Bronchial epithelial cell (primary cell): ENCODE results near the gene AGRP. TPM values are rescaled to one million over a fixed set of nuclear protein-coding genes. Genes with fewer than 3 reads are reported as not detected.

Experiments
- DNase-seq: peaks from one replicate; pipeline ENCODE4 v3.0.0-alpha.2; 2010; ENCODE audit warnings: low read depth
- FAIRE-seq: peaks from 2 replicates; lab custom pipeline; 2011; peaks lifted over from hg19 to GRCh38; lab: Jason Lieb, UNC
- H3K27me3 ChIP-seq: 2 replicates; pipeline ENCODE4 v1.5.1; 2011; ENCODE audit warnings: low read length; ENCODE audit not compliant: control insufficient read depth, insufficient read depth
- H3K36me3 ChIP-seq: 2 replicates; pipeline ENCODE4 v1.5.1; 2011; ENCODE audit warnings: low read length; ENCODE audit not compliant: control insufficient read depth, insufficient read depth
- H3K4me3 ChIP-seq: 2 replicates; pipeline ENCODE4 v1.5.1; 2011; ENCODE audit warnings: mild to moderate bottlenecking, low read depth, low read length, control low read depth
- CTCF ChIP-seq: IDR thresholded peaks from 2 replicates; pipeline ENCODE4 v1.5.1; 2011; ENCODE audit warnings: mild to moderate bottlenecking, moderate library complexity, low read length, control low read depth, inconsistent platforms; ENCODE audit not compliant: insufficient read depth, severe bottlenecking
- total RNA-seq: library from RNA; depleted of rRNA; stranded (reverse); fragments of >200 nt; gene quantifications from 2 replicates; pipeline ENCODE4 v1.2.1, GENCODE V29; 2014

The AGRP gene
- total RNA-seq, 1 donor from 2014 or later, result not detected

GRCh38 chr16:67481561-67482232 is 1.6 kb downstream of the AGRP start:
- H3K36me3 ChIP-seq, result no peaks in the 10 kb centered on the region
- peak overlapping the region; percentile 93 for H3K4me3 ChIP-seq
- H3K27me3 ChIP-seq, result no peaks in the 10 kb centered on the region
- FAIRE-seq, result no peak
- DNase-seq, result no peak
- no peak for TF ChIP-seq CTCF

GRCh38 chr16:67480833-67481560 is 2.4 kb downstream of the AGRP start, which contains the start of gene ATP6V0D1:
Gene ATP6V0D1 (minus strand): TSS chr16:67481157. CDS start chr16:67481086, 71 bp downstream.
- H3K4me3 ChIP-seq, result peak within 1 kb of the TSS; percentile 93
- no peaks in the 10 kb centered on the region for H3K36me3 ChIP-seq
- no peak for FAIRE-seq
- peak; percentile 95 for TF ChIP-seq CTCF
- peak; percentile 93 for DNase-seq
- no peaks in the 10 kb centered on the region for H3K27me3 ChIP-seq

- Histone ChIP-seq H3K27me3 (no peaks in the 10 kb centered on the region), H3K36me3 (no peaks in the 10 kb centered on the region), H3K4me3 (no peak overlapping the region)
- no peak for TF ChIP-seq CTCF
- DNase-seq, result peak; percentile 88
- no peak for FAIRE-seq
Measured at GRCh38 chr16:67477960-67478554, 5.3 kb downstream of the AGRP start.

- Histone ChIP-seq H3K4me3 (no peak overlapping the region), H3K27me3 (no peaks in the 10 kb centered on the region), H3K36me3 (peaks cover 2% of the 10 kb centered on the region)
- no peak for FAIRE-seq
- DNase-seq, result no peak
- TF ChIP-seq CTCF, result no peak
Measured at GRCh38 chr16:67474551-67475455, 8.5 kb downstream of the AGRP start.

GRCh38 chr16:67471758-67472384 is 11.5 kb downstream of the AGRP start:
- DNase-seq (no peak), FAIRE-seq (no peak)
- H3K36me3 ChIP-seq, result peaks cover 5% of the 10 kb centered on the region
- H3K27me3 ChIP-seq, result no peaks in the 10 kb centered on the region
- H3K4me3 ChIP-seq, result no peak overlapping the region
- TF ChIP-seq CTCF, result no peak
